T47D (cell line): Measurements from ENCODE around the gene LDB3.
A peak's percentile ranks its signal among the peaks of the same experiment; 100 is the strongest.
"Not testable (repeated sequence)": the region's sequence is repeated elsewhere in the genome, so short reads cannot be mapped to it uniquely, and the experiment has no call there.

Experiments
- DNase-seq, 2 experiments: peaks; one replicate each; pipeline versions ENCODE4 v3.0.0 to v3.0.0-alpha.2; 2011 to 2012; ENCODE audit warnings: low read depth in 1 of 2, low spot score in 1 of 2
- JUND ChIP-seq: IDR thresholded peaks from 2 replicates; pipeline ENCODE4 v1.6.1; 2012; ENCODE audit warnings: low read depth
- in situ Hi-C: cut with HindIII; loops from 2 replicates; pipeline ENCODE4 v1.10.0; 2016; ENCODE audit warnings: low sequenced_read_pairs, low pct_unique_long_range_greater_than_20kb

Gene LDB3

DNA sequence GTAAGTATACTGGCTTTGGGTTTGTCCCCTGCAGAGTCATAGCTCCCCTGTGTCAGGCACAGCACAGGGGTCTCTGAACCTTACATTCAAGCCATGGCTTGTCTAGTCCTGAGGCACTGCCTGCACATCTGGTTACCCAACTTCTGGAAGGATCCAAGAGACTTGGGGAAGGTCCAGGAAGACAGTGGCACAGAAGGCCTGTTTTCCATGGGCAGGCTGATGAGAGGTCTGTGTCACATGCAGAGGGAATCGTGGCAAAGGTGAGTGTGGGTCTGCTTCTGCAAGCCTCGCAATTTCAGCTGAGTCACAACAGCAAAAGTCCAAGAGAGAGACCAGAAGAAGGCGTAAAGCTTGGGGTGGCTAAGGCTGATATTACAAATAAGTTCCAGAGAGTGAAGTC is 59.7 kb downstream of the LDB3 start:
- no peak for DNase-seq
- TF ChIP-seq JUND, result no peak
- in situ Hi-C loops, result no loop called here

DNA sequence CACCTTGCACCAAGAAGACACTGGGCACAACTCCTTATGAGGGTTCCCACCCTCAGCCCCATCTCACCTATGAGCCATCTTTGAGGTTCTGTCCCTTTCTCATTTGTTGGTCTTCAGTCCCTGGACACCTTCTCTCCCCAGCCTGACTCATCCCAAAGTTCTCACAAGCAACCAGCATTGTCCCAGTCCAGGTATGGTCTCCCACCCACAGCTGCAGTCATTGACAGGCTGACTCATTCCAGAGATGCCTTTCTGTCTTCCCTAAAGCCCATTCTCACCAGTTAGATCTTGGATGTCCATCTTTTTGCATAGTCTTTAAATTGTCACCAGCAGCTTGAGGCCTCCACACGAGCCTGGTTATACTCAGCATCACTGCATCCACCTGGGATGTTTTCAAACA is 61.4 kb downstream of the LDB3 start:
- no peak for TF ChIP-seq JUND
- in situ Hi-C loops, result no loop called here
- no peak for DNase-seq

DNA sequence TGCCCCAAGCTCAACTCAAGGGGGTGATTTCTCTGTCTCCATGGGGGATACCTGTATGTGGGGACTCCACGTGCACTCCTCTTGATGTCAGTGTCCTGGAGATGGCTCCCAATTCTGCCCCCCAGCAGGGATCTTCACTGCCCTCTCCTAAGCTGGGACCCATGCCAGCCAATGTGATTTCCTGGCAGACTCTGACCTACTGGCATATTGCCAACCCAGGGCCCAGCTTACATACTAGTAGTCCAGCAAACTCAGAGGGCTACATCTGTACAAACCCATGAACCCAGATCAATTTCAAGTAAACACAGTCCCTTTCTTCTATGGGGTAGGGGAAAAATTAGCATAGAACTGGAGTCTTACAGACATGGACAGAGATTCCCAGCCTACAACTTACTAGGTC is 61.9 kb downstream of the LDB3 start:
- in situ Hi-C loops, result no loop called here
- TF ChIP-seq JUND, result no peak
- no peak for DNase-seq

DNA sequence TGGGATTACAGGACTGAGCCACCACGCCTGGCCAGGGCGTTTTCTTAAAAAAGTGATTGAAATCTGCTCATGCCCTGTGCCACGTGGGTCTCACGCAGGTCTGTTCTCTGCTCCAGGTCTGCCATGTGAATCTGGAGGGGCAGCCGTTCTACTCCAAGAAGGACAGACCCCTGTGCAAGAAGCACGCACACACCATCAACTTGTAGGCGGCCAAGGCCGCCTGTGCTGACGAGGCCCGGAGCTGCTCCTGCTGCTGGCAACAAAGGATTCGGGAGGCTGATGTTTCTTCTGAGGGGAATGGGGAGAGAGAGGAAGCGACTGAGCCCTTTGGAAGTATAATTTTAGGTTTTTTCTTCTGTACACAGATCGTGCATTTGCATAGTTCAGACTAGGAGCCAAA is 64.5 kb downstream of the LDB3 start:
- in situ Hi-C loops, result no loop called here
- no peak for TF ChIP-seq JUND
- no peak for DNase-seq

DNA sequence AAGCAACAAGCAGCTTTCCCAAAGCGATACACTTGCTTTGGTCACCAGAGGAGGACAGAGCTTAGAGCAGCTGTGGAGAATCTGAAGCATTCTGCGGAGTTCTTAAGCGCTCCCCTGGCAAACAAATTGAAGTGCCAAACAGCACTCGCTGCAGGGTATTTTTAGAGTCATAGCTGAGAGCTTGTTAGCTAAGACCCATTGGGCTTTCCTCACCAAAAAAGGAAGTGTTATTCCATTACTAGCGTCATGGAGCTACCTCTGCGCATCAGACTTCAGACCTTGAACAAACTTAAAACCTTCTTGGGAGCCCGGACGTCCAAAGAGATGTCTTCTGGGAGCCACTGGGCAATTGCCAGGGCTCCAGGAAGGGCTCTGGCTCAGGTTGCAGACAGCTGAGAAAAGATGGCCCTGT is 65.0 kb downstream of the LDB3 start:
- DNase-seq, result no peak
- no peak for TF ChIP-seq JUND
- in situ Hi-C loops, result no loop called here

DNA sequence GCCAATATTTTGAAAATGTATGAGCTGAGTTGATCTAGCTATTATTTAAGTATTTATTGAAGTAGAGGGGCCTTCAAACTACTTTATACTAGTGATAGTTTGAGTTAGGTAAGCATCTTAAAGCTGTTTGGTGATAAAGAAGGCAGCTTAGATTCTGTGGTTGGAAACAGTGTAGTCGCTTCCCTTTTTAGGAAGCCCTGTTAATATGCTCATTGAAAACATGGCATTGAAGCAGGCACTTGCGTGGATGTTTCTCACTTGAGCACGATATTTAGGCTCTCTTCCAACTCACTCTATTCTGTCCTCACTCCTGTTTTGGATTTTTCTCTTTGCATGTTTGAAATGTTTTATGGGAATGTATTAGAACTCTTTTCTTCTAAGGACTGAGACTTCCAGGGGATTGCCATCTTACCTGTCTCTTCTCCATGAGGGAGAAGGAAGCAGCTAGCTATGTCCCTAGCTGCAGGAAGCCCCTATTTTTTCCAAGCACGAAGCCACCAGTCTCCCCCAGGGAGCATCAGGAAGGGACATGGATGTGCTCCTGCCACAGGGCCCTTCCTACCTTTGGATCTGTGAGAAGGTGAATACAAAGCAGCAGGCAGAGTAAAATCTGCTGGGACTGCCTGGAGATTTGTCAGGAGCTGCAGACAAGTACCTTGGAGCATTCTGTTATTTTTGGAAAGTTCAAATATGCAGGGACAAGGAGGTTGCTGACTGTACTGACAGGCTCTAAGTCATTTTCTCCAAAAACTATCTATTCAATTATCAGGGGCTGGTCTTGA is 66.1 kb downstream of the LDB3 start:
- DNase-seq, result no peak
- no peak for TF ChIP-seq JUND
- in situ Hi-C loops, result no loop called here

DNA sequence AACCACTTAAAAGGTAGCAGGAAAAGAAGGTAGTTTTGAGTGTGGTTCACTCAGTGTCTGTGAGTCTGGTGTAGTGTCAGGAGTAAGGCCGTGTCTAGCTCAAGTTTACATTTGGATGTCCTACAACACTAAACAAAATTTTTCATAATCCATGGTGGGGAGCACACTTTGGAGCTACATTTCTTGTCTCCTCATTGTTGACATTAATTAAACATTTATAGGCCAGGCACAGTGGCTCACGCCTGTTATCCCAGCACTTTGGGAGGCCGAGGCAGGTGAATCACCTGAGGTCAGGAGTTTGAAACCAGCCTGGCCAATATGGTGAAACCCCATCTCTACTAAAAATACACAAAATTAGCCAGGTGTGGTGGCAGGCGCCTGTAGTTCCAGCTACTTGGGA is 67.0 kb downstream of the LDB3 start:
- DNase-seq, in situ Hi-C loops: not testable (repeated sequence)

DNA sequence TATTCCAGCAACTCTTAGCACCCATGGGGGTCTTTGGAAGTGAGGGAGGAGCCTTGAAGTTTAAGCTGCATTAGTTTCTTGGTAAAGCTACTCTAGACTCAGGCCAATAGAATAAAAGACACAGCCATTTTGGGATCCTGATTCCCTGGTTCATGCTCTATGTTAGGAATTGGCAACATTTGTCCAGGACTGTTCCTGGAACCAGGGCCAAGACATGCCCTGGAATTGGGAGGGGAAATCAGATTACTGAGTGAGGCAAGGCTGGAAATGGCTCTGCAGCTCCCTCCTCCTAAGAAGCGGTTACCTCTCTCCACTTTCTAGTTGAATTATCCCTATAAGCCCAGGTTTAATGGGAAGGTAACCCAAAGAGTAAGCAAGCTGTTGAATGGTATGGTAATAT is 73.9 kb downstream of the LDB3 start:
- TF ChIP-seq JUND, result no peak
- in situ Hi-C loops, result no loop called here
- no peak for DNase-seq

DNA sequence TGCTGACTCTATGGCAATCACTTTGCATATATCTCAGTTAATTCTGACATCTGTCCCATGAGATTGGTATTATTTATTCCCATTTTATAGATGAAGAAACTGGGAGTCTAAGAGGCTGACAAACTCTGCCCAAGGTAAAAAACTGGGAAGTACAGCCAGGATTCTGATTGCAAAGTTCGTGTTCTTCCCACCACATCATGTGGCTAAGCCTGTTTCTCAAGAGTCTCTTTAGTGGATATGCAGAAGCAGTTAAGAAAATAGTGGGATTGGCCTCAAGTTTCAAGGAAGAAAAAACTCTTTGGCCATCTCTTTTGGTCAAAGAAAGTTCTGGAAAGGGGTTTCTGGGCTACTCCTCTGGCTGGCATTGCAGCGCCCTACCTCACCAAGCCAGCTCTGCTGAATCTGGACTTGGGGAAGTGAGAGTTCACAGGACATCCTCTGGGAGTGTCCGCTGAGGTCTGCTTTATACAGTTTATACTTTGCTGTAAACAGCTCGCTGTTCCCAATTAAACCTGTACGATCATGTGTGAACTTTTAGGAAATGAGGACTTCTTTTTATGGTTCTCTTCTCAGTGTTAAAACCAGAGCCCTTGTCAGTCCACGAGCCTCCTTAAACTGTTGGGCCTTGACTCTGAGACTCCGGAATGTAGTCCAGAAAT is 75.9 kb downstream of the LDB3 start:
- TF ChIP-seq JUND, result no peak

DNA sequence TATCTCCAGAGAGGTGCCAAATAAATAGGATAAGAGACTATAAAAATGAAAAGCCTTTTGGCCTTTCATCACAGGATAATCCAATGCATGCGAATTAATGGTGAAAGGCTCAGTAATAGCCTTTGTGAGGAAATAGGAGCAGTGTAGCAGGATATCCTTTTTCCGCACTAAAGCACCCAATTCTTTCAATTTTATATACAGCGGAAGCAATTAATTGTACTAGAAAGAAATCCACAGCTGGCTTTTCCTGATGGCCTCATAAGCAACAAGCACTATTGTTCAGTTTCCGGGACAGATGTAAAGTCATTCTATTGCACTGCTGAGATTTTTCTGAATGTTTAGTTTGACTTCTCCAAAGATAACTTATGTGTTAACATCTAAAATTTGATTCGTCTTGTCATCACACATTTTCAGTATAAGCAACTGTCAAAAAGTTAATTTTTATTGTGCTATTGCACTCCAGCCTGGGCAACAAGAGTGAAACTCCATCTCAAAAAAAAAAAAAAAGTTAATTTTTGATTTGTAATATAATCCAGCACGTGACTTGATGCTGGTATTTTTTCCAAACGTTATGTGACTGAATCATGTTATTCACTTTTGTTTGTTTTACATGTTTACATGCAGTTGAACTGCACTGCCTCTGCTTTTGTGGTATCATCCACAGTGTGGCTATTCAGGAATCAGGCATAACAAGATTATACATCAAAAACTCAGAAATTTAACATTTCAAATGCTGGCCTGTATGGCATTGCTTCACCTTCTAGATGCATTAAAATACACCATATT is 79.7 kb downstream of the LDB3 start:
- DNase-seq, result no peak
- in situ Hi-C loops, result no loop called here
- TF ChIP-seq JUND, result no peak

More for the DNA sequence above, 75.9 kb downstream of the LDB3 start:
- in situ Hi-C loops, result no loop called here
- DNase-seq, result peak in 1 of 2 experiments; percentile 50

DNA sequence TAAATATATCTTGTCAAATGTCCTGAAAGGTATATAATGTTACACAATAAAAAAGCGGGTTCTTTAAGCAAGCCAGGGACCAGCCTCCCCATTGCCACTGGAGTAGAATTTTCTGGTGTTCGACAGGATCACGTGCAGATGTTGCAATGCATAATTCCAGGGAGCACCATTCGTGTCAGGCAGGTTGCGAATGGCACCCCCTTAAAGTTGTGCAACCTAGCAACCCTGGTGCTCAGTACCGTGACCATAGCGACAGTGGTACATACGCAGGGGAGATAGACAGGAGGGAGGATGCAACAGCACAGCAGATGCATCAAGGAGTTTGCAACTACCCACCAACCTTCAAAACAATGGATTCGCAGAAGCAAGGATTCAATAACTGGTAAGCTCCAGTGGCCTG is 81.5 kb downstream of the LDB3 start:
- in situ Hi-C loops, result no loop called here
- no peak for TF ChIP-seq JUND
- no peak for DNase-seq

DNA sequence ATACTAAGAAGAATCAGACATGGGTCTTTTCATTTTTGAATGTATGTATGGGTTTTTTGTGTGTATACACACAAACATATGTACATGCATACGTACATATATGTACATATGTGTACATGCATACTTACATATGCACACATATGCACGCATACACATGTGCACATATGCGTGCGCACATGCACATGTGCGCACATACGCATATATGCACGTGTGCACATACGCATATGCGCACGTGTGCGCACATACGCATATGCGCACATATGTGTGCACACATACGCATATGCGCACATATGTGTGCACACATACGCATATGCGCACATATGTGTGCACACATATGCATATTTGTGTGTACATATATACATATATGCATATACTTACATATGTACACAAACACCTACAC is 83.2 kb downstream of the LDB3 start:
- no peak for DNase-seq
- no peak for TF ChIP-seq JUND
- in situ Hi-C loops, result no loop called here

DNA sequence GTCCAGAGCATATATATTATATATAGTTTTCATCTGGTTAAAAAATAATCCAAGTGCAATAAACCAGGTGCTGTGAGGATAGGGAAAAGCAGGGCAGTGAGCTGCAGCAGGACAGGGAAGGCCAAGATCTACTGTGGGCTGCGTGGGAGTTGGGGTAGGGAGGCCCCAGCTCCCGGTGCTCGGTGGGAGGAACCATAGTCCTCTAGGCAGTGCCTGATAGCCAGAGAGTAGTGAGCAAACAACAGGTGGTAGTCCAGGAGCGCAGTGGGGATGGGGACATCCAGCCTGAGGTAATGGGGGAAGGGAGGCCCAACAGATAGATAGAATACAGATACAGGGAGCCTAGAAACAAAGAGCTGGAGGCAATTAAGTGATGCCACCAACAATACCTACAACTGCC is 84.0 kb downstream of the LDB3 start:
- no peak for DNase-seq
- in situ Hi-C loops, result no loop called here
- TF ChIP-seq JUND, result no peak
